ENCODE measurements around the gene DNER.

The DNER gene

GRCh38 chr2:229330952-229331351 lies 383.4 kb downstream of the DNER start:
- no peak overlapping the region for H3K4me3 ChIP-seq (IDR thresholded peaks at IDR 0.05; ENCODE audit: insufficient read depth, low read depth, low read length)
- H2AFZ ChIP-seq (ENCODE audit: low read depth) = no peak overlapping the region
- no peaks in the 10 kb centered on the region for H4K20me1 ChIP-seq (ENCODE audit: insufficient read depth)
- no peaks in the 10 kb centered on the region for H3K36me3 ChIP-seq (ENCODE audit: insufficient read depth)
- no peak overlapping the region for H3K9ac ChIP-seq
- H3K4me2 ChIP-seq = no peak overlapping the region
- H3K27me3 ChIP-seq (ENCODE audit: insufficient read depth, low read depth) = no peaks in the 10 kb centered on the region
- no peak overlapping the region for H3K27ac ChIP-seq
- H3K4me1 ChIP-seq (ENCODE audit: low read depth, poor library complexity, severe bottlenecking) = peaks cover 23% of the 10 kb centered on the region
- H3K79me2 ChIP-seq (ENCODE audit: insufficient read depth, low read depth) = no peaks in the 10 kb centered on the region
- TF ChIP-seq, protein P1, sequence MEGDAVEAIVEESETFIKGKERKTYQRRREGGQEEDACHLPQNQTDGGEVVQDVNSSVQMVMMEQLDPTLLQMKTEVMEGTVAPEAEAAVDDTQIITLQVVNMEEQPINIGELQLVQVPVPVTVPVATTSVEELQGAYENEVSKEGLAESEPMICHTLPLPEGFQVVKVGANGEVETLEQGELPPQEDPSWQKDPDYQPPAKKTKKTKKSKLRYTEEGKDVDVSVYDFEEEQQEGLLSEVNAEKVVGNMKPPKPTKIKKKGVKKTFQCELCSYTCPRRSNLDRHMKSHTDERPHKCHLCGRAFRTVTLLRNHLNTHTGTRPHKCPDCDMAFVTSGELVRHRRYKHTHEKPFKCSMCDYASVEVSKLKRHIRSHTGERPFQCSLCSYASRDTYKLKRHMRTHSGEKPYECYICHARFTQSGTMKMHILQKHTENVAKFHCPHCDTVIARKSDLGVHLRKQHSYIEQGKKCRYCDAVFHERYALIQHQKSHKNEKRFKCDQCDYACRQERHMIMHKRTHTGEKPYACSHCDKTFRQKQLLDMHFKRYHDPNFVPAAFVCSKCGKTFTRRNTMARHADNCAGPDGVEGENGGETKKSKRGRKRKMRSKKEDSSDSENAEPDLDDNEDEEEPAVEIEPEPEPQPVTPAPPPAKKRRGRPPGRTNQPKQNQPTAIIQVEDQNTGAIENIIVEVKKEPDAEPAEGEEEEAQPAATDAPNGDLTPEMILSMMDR (conservative IDR thresholded peaks at IDR 0.05; ENCODE audit: low read depth, low read length) = no peak

- TF ChIP-seq, protein P1 (conservative IDR thresholded peaks at IDR 0.05; ENCODE audit: low read depth, low read length) = no peak
- Histone ChIP-seq H4K20me1 (ENCODE audit: insufficient read depth) (no peaks in the 10 kb centered on the region), H3K27me3 (ENCODE audit: insufficient read depth, low read depth) (no peaks in the 10 kb centered on the region), H3K9ac (no peak overlapping the region), H3K79me2 (ENCODE audit: insufficient read depth, low read depth) (no peaks in the 10 kb centered on the region), H3K27ac (no peak overlapping the region), H3K36me3 (ENCODE audit: insufficient read depth) (no peaks in the 10 kb centered on the region), H3K4me2 (no peak overlapping the region), H3K4me3 (IDR thresholded peaks at IDR 0.05; ENCODE audit: insufficient read depth, low read depth, low read length) (no peak overlapping the region), H3K4me1 (ENCODE audit: low read depth, poor library complexity, severe bottlenecking) (no peaks in the 10 kb centered on the region), H2AFZ (ENCODE audit: low read depth) (no peak overlapping the region)
These were observed 394.8 kb downstream of the DNER start for GRCh38 chr2:229319558-229319957.

DNA sequence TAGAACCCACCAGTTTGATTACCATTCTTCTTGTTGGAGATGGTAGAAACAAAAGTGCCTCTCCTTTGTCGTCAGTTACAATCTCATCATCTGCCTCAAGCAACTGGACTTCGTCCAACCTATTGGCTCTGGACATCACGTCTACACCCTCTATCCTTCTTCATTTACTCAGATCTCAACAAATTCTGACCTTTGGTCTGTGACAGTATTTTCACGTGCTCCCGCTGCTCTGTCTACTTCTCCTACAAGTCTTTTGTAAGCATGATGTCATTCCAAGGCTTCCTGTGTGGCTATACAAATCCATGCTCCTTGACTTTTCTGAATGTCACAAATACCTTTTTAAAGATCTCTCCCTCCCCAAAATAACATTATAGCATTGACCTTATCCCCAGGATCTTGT lies 400.2 kb downstream of the DNER start:
- Histone ChIP-seq H3K4me3 (IDR thresholded peaks at IDR 0.05; ENCODE audit: insufficient read depth, low read depth, low read length) (no peak overlapping the region), H3K36me3 (ENCODE audit: insufficient read depth) (no peaks in the 10 kb centered on the region), H3K4me2 (no peak overlapping the region), H3K27me3 (ENCODE audit: insufficient read depth, low read depth) (no peaks in the 10 kb centered on the region), H3K27ac (no peak overlapping the region), H2AFZ (ENCODE audit: low read depth) (no peak overlapping the region), H3K4me1 (ENCODE audit: low read depth, poor library complexity, severe bottlenecking) (no peaks in the 10 kb centered on the region), H3K79me2 (ENCODE audit: insufficient read depth, low read depth) (no peaks in the 10 kb centered on the region), H3K9ac (no peak overlapping the region), H4K20me1 (ENCODE audit: insufficient read depth) (no peaks in the 10 kb centered on the region)
- TF ChIP-seq, protein P1 (conservative IDR thresholded peaks at IDR 0.05; ENCODE audit: low read depth, low read length) = no peak

GRCh38 chr2:229313591-229313990 lies 400.8 kb downstream of the DNER start:
- no peaks in the 10 kb centered on the region for H4K20me1 ChIP-seq (ENCODE audit: insufficient read depth)
- H3K4me1 ChIP-seq (ENCODE audit: low read depth, poor library complexity, severe bottlenecking) = no peaks in the 10 kb centered on the region
- H3K79me2 ChIP-seq (ENCODE audit: insufficient read depth, low read depth) = no peaks in the 10 kb centered on the region
- no peak overlapping the region for H3K4me3 ChIP-seq (IDR thresholded peaks at IDR 0.05; ENCODE audit: insufficient read depth, low read depth, low read length)
- H3K9ac ChIP-seq = no peak overlapping the region
- no peaks in the 10 kb centered on the region for H3K27me3 ChIP-seq (ENCODE audit: insufficient read depth, low read depth)
- H3K36me3 ChIP-seq (ENCODE audit: insufficient read depth) = no peaks in the 10 kb centered on the region
- TF ChIP-seq, protein P1 (conservative IDR thresholded peaks at IDR 0.05; ENCODE audit: low read depth, low read length) = no peak
- H3K27ac ChIP-seq = no peak overlapping the region
- H2AFZ ChIP-seq (ENCODE audit: low read depth) = no peak overlapping the region
- no peak overlapping the region for H3K4me2 ChIP-seq
